Panc1 (cell line): ENCODE measurements around the gene TMEM95.

Experiments
- POLR2AphosphoS5 ChIP-seq: IDR thresholded peaks from 2 replicates; pipeline ENCODE4 v1.6.1; 2012; ENCODE audit warnings: mild to moderate bottlenecking, low read depth, low read length, moderate library complexity
- TF ChIP-seq, protein P1 (sequence below): fragments of 450-650 bp; IDR thresholded peaks from 2 replicates; pipeline ENCODE4 v1.5.1; 2017; ENCODE audit warnings: mild to moderate bottlenecking

DNA sequence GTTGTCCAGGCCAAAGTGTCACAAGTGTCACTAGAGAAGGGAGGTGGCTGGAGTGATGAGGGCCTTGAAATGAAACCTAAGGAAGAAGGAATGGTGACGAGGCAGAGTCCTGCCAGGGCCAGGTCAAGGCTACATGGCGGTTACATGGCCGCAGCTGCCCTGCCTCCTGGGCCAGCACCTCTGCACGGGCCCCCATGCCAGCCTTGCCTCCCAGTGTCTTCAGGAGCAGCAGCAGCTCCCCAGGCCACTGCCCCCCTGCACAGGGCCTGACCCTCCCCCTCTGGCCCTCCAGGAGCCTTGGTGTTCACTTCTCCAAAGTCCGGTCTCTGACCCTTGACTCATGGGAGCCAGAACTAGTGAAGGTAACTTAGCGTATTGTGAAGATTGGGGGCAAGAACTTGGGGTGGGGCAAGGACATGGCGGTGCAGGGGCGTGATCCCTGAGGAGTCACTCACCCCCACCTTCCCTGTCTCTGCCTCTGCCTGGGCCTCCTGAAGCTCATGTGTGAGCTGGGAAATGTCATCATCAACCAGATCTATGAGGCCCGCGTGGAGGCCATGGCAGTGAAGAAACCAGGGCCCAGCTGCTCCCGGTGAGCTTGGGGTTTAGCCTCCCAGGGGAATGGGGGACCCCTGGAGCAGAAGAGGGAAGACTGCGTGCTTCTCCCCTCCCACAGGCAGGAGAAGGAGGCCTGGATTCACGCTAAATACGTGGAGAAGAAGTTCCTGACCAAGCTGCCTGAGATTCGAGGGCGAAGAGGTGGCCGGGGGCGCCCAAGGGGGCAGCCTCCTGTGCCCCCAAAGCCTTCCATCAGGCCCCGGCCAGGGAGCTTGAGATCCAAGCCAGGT is 7.1 kb upstream of the TMEM95 start:
- TF ChIP-seq, protein P1, sequence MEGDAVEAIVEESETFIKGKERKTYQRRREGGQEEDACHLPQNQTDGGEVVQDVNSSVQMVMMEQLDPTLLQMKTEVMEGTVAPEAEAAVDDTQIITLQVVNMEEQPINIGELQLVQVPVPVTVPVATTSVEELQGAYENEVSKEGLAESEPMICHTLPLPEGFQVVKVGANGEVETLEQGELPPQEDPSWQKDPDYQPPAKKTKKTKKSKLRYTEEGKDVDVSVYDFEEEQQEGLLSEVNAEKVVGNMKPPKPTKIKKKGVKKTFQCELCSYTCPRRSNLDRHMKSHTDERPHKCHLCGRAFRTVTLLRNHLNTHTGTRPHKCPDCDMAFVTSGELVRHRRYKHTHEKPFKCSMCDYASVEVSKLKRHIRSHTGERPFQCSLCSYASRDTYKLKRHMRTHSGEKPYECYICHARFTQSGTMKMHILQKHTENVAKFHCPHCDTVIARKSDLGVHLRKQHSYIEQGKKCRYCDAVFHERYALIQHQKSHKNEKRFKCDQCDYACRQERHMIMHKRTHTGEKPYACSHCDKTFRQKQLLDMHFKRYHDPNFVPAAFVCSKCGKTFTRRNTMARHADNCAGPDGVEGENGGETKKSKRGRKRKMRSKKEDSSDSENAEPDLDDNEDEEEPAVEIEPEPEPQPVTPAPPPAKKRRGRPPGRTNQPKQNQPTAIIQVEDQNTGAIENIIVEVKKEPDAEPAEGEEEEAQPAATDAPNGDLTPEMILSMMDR, result no peak
- no peak for TF ChIP-seq POLR2AphosphoS5
